A172 (cell line): ENCODE measurements around the gene ABTB2. TPM values are rescaled to one million over a fixed set of nuclear protein-coding genes. Genes with fewer than 3 reads are reported as not detected.
"Not testable (repeated sequence)": the region's sequence is repeated elsewhere in the genome, so short reads cannot be mapped to it uniquely, and the experiment has no call there.

Source experiments
- DNase-seq: peaks from one replicate; pipeline ENCODE4 v3.0.0-alpha.2; 2015; ENCODE audit warnings: low spot score
- total RNA-seq: library from RNA; depleted of rRNA; stranded (reverse); fragments of >200 nt; shearing (Covaris generic); gene quantifications from 2 replicates; pipeline ENCODE4 v1.2.3, GENCODE V29; 2014; rRNA removed

ABTB2 gene
- 0.72 and 0.93 TPM in 2 replicates for total RNA-seq

DNA sequence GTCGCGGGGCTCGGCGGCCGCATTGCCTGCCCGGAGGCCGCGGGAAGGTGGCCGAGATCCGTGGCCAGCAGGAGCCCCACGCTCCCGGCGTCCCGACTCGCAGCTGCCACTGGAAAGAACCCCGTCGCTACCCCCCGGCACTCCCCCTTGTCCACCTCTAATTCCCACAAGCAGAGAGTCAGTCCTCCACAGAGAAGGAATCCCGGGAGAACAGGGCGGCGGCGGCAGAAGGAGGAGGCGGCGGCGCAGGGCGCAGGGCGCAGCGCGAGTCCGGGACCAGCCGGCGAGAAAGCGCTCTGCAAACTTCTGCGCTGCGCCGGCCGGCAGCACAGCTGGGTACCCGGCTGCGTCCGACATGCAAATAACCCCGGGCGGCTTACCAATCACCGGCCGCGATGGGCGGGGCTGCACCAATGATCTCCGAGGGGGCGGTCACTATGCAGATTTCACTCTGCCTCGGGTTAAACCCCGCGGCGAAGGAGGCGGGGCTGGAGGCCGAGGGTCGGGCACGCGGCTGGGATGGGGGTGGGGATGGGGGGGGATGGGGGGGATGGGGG lies at the start of gene ABTB2:
ABTB2 (minus strand) TSS at position 310 of the 557 bp plus-strand sequence.
- DNase-seq: peak; percentile 95

DNA sequence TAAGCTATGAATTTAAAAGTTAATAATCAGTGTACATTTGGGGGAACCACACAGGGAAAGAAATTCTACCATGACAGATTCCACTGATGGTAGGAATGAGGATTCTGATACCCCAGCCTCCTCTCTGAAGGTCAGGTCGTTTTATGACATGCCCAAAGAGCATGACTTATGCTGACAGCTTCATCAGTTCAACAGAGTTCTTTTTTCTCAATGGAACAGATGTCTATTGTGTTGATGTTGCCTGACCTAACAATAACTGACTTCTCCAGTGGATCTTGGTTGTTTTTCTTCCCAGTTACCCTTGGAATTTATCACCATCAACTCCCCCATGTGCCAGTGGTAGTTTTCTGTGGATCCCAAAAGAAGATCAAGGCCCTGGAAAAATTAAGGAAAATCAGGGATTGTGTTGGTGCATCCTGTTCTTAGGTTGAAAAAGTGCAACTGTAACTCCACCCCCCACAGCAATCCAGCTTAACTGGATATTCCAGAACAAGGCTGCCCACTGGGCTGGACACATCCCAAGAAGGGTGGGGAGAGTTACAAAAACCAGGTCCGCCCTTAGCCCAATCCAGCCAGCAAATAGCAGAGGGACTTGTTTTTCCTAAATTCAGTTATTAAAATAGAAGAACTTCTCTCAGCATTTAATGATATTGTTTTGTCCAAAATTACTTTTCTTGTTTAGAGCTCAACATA lies 49.5 kb upstream of the ABTB2 start:
- DNase-seq: no peak

DNA sequence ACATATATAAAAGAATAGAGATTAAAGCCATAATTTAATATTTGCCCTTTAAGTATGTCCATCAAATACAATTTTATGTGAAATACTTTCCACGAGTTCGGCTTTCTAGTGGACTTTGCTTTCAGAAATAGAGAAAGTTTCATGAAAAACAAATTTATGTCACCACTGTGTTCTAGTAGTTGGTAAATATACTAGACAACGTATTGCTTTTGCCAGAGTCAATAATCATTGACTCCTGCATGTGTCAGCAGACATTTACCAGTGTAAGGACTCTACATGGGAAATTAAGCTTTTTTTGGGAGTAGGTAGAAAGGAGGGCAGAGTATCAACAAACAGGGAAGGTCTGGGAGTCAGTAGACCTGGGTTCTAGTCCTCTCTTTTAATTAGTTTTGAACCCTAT lies 48.6 kb upstream of the ABTB2 start:
- DNase-seq: no peak

DNA sequence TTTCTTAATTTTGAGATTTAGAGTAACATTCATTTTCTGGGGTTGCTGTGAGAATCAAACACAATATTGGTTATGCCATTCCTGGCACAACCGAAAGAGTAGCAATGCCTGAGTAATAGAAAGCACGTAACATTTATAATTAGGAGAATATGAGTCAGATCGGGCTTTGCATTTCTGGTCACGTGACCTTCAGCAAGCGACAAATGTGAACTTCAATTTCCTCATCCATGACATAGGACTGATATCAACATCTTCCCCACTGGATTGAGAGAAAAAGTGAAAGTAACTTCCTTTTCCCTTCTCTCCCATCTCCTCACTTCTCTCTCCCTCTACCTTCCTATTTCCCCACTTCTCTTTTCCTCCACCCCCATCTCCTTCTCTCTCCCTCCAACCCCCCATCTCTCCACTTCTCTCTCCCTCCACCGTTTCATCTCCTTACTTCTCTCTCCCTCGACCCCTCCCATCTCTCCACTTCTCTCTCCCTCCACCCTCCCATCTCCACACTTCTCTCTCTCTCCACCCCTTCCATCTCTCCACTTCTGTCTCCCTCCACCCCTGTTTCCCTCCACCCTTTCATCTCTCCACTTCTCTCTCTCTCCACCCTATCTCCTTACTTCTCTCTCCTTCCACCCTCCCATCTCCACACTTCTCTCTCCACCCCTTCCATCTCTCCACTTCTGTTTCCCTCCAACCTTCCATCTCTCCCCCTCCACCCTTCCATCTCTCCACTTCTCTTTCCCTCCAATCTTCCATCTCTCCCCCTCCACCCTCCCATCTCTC lies 47.5 kb upstream of the ABTB2 start:
- peak; percentile 52 for DNase-seq

DNA sequence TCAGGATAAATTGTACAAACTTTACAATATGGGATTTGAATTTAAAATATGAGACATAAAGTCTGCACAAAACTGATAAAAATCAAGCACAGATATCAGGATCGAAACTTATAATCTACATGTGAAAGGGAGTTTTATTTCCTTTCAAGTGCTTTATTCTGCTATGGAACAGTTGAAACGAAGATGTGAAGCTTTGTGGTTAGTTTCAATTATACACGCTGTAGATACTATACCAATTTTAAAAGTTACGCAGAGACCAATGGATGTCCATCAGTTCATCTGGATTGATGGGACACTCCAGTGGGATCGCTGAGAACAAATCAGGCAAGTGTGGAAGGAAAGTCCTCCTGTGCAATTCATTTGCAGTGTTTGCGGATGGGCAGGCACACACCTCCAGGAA lies 46.5 kb upstream of the ABTB2 start:
- DNase-seq: no peak

DNA sequence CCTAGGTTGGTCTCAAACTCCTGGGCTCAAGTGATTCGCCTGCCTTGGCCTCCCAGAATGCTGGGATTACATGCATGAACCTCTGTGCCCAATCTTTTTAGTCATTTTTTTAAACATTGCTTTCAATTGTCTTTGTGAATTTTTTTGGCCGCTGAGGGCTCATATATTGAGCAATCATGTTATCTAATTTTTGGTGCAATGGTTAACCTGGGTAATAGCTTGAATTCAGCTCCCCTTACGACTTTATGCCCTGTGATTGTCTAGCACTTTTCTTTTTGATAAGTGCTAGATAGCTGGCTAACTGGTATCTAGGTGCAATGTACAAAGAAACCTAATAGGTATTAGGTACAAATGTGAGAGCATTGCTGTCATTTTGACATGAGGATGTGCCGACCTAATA lies 45.6 kb upstream of the ABTB2 start:
- no peak for DNase-seq

DNA sequence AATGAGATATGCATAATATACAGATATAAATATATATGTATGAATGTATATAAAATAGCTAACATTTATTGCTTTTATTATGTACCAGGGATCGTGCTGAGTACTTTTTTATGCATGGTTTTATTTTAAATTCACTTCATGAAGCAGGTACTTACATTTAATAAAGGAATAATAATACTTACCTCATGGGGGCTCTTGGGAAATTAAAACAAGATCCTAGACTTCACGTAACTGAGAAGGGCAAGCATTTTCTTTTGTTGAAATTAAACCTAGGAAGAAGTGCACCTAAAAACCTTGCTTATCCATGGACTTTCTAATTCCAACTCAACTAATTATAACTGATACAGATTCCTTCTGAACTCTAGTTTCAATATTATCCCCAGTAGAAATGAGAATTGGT lies 40.0 kb upstream of the ABTB2 start:
- DNase-seq: no peak

DNA sequence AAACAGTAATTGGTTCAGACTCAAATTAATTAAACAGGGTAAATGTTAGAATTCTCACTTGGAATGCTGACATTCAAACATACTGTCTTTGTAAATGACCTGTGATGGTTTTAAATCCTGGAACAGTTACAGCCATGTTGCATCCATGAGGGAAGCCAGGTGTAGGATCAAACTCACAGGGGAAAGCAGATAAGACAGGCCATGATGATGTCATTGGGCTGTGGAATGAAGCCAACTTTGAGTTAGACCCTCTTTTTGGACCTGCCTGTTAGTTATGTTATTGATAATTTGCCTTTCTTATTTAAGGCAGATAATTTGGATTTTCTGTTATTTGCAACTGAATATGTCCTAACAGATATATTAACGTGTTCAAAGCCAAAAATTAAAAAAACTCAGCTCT lies 39.3 kb upstream of the ABTB2 start:
- DNase-seq: no peak

DNA sequence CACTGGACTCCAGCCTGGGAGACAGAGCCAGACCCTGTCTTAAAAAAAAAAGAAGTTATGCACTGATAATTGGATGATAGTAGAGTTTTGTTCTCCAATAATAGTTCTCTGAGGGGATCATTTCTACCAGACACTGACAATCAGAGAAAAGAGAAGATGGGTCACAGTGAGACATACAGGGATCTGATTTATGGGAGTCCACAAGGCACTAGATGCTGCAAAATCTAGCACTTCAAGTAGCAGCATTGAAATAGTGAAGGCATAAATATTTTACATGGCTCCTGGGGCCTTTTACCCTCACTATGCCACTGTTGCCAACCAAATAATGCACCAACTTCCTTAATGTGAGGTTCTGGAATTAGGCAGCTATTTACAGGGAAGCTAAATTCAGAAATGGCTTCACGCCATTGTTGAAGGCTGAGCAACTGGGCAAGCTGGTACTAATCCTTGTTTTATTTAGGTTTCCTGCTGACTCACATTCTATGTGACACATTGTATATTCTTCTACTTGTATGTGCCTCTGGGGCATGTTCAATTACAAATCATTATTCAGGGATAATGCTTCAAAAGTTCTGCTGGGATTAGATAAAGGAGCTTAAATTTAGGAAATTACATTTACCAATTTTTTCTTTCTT lies 38.2 kb upstream of the ABTB2 start:
- peak; percentile 77 for DNase-seq

DNA sequence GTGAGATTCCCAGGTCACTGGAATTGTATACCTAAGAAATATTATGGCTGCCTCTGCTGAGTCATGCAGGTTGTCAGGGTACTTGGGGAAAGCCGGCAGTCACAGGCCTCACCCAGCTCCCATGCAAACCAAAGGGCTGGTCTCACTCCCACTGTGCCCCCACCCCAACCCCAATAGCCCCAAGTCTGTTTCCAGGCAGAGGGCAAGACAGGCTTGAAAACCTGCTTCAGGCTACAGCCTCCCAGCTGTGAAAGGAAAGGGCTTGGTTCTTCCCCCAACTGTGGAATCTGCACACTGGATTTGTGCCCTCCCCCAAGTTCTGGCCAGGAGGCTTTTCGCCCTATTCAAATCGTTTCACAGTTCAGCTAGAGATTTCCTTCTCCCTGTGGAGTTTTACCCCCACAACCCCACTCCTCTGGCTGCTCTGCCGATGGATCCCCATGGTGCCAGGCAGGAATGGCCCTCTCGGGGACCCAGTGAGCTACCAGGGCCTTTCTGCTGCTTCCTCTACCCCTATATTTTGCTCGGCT lies 37.0 kb upstream of the ABTB2 start:
- no peak for DNase-seq

DNA sequence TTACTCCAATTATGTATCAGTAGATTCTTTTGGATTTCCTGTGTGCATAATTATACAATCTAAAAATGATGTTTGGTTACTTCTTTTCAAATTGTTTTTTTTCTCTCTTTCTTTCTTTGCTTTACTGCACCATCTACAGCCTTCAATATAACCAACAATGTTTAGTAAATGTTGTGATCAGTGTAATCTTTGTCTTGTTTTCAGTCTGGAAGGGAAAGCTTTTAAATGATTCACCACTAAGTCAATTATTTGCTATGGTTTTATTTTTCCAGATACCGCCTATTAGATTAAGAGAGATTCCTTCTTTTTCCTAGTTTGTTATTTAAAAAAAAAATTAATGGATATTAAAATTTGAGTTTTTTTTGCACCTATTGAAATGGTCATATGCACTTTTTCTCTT lies 29.8 kb upstream of the ABTB2 start:
- DNase-seq: no peak

DNA sequence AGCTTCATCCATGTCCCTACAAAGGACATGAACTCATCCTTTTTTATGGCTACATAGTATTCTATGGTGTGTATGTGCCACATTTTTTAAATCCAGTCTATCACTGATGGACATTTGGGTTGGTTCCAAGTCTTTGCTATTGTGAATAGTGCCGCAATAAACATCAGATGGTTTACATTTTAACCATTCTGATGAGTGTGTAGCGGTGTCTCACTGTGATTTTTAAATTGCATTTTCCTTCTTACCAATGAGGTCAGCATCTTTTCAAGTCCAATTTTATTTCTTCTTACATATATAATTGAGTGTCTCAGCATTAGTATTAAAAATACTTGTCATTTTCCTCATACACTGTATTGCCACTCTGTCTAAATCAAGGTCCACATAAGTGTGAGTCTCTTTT lies 28.5 kb upstream of the ABTB2 start:
- DNase-seq: not testable (repeated sequence)

DNA sequence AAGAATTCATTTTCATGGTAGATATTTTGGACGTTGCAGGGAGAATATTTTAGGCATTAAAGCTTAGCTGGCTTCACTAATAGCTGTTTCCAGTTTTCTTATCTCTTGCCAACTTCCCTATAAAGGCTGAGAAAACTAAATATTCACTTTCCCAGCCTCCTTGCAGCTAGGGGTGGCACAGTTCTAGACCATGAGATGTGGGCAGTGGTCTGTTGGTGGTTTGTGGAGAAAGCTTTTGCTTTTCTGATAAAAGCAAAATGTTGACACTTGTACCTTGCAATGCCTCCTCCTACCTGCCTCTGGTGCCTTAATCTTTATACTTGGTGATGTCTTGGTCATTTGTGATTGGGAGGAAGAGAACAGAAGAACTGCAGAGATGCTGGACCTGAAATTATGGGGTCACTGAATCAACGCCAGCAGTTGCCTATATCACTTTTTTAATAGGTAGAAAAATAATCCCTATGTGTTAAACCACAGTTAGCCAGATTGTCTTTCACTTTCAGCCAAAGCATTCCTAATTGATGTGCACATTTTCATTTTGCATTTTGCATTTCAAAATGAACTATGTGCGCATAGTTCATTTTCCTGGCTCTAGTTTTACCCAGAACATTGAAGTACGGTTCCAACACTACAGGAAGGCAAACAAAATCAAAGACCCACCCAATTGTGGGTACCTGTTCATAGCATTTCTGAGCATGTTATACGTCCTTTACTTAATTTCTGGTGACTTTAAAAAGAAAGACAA lies 24.9 kb upstream of the ABTB2 start:
- DNase-seq: no peak

DNA sequence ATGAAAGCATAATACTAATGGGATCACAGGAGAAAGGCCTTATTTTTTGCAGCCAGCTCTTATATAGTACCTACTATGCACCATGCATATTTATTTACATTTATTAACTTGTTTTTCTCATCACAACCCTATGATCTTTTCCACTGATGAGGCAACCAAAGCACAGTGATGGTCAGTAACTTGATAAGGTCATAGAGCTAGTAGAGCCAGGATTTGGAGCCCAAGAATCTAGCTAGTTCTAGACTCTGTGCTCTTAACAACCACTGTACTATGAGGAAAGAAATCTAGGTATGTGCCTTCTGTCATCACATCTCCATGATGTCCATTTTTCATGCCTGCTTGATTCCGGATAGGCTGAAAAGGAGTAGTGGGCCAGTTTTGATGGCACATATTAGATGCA lies 24.0 kb upstream of the ABTB2 start:
- no peak for DNase-seq

DNA sequence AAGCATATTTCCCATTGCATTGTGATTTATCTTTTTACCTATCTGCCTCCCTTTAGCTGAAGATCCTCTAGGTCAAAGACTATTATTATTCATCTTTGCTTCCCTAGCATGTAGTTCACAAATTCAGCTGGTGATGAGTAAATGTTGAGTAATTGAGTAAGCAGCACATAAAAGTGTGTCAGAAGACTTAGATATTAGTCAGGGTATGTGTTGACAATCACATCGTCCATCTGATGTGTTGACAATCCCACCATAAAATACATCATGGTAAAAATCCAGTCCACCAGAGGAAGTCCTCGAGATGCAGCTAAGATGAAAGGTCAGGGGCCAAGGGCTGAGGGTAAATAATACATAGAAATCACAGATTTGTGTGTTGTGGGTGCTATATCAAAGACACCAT lies 22.9 kb upstream of the ABTB2 start:
- peak; percentile 81 for DNase-seq

DNA sequence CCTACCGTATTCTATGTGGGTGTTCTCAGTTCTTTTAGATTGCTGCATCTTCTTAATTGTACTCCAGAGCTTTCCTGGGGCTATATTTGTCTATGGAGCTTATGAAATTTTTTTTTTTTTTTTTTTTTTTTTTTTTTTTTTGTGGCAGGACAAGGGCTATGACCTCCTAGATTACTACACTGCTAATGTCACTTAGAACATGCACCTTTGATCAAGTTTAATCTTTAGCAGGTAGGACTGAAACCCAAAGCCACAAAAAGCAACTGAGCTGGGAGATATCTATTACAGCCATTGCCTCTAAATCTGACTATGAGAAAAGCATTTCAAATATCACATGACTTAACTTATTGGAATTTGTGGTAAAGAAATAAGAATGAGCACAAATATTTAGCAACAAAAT lies 21.7 kb upstream of the ABTB2 start:
- DNase-seq: no peak

DNA sequence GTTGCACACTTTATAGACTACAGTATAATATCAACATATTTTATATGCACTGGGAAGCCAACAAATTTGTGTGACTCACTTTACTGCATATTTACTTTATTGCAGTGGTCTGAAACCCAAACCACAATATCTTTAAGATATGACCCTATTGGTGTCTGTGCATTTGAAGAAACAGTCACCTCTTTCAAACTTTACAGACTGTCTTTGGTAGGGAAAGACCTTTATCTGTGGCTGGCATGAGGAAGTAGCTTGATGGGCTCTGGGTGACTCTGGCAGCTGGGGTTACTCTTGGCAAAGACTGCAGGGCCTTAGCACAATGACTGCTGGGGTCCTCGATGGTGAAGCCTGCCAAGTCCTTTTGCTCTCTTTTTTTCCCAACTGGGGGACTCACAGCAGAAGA lies 21.3 kb upstream of the ABTB2 start:
- DNase-seq: peak; percentile 35

DNA sequence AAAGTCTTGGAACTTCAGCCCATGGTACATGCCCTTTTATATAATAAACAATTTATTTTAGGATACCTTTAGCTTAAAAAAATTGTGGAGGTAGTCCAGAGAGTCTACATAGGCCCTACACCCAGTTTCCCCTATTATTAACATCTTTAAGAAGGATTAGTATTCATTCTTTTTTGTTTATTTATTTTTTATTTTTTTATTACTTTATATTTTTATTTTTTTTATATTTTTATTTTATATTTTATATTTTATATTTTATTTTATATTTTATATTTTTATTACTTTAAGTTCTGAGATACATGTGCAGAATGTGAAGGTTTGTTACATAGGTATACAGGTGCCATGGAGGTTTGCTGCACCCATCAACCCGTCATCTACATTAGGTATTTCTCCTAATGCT lies 15.9 kb upstream of the ABTB2 start:
- no peak for DNase-seq

DNA sequence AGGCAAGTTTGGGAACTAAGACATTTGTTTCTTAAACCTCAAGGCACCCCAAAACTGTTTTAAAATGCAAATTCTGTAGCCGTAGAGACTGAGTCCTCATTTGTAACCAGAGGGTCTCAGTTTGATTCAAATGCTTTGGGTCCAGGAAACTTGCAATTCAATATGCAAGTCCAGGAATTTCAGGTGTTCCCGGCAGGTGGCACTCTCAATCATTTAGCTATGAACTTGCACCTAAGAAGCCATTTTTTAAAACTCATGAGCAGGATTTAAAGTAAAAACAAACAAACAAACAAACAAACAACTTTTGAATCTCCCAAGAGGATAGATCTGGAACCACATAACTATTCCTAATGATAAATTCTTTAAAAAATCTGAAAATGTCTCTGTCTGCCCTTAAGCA lies 8.7 kb upstream of the ABTB2 start:
- peak; percentile 46 for DNase-seq

DNA sequence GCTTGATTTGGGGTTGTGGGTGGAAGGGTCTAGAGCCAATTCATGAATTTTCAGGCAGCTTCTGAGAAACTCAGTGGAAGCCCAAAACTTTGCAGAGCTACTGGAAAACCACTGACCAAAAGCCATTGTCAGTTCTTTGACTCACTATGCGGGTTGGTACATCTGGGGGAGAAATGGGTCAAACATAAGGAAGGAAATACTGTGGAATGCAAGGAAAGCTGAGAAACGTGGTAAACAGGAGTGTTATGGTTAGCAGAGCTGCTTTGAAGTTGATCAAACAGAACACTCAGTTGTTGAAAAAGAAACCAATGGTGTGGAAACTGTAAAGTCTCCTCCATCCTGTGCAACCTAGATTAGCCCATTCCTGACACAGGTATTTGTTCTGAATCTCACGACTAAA lies 6.3 kb upstream of the ABTB2 start:
- DNase-seq: no peak

DNA sequence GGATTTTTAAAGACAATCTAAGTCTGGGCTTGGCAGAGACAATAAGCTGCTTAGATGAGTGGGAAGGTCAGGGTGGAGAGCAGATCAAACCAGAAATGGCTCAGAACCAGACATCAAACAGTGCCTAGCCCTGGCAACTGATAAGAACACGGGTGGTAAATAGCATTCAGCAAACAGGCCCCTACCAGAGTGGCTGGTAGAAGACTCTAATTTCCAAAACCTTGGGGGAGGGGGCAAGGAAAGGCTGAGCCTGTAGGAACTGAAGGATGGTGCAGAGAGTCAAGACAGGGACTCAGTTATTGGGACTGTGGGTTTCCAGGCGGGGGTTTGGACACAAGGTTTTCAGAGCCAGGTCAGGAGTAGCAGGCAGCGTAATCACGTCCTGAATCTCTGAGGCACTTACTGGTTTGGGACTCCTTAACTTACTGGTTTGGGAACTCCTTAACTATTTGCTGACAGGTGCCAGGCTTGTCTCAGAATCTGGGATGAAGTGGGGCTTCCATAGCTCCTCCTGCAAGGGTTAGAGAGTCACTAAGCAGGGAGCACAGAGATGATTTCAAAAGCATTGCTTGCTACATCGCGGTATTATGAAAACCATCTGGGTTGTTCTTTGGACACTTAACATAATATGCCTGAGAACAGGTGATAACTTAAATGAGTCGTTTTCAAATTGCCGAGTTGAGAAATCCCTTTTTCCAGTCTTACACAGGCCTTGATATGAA lies 5.7 kb upstream of the ABTB2 start:
- DNase-seq: no peak
